ENCODE data around the gene SPATS2. TPM values are rescaled to one million over a fixed set of nuclear protein-coding genes. Genes with fewer than 3 reads are reported as not detected.

Gene SPATS2
- total and polyA plus RNA-seq, 2 donors (not counting 1 experiment from before 2014, with no cell fraction given) = 22.1 to 43.6 TPM

- Histone ChIP-seq H3K9me3 (ENCODE audit: control insufficient read depth, insufficient read depth, low read depth, low read length) (no peaks in the 10 kb centered on the region), H3K36me3 (ENCODE audit: control insufficient read depth, insufficient read depth, low read length) (no peaks in the 10 kb centered on the region), H4K20me1 (ENCODE audit: control insufficient read depth, extremely low read depth, insufficient read depth, low read length) (no peaks in the 10 kb centered on the region), H3K4me3 (replicated peaks in 1 of 4; ENCODE audit: control extremely low read depth in 1 of 4, insufficient read depth in 1 of 4, low read depth in 3 of 4, low read length in 4 of 4) (no peak overlapping the region), H3K9ac (ENCODE audit: insufficient read depth, low read length) (no peak overlapping the region), H3K27ac (ENCODE audit: insufficient read depth, low read length) (no peak overlapping the region), H2AFZ (ENCODE audit: low read length) (no peak overlapping the region), H3K79me2 (ENCODE audit: control insufficient read depth, insufficient read depth, low read length) (no peaks in the 10 kb centered on the region), H3K27me3 (ENCODE audit: control insufficient read depth, insufficient read depth, low read length) (no peaks in the 10 kb centered on the region), H3K4me1 (ENCODE audit: control insufficient read depth, extremely low read depth, insufficient read depth, low read length) (no peaks in the 10 kb centered on the region), H3K4me2 (ENCODE audit: extremely low read depth, insufficient read depth, low read length) (no peak overlapping the region)
- DNase-seq (ENCODE audit: low read depth in 2 of 2) = no peak
- TF ChIP-seq EZH2 (IDR thresholded peaks at IDR 0.05; ENCODE audit: low read length, missing control alignments) (no peak), CTCF (conservative IDR thresholded peaks at IDR 0.05 in 1 of 2, IDR thresholded peaks at IDR 0.05 in 1 of 2; ENCODE audit: low read depth in 1 of 2, low read length in 2 of 2) (no peak)
These were observed 50.3 kb downstream of the SPATS2 start for GRCh38 chr12:49417558-49417957.

DNA sequence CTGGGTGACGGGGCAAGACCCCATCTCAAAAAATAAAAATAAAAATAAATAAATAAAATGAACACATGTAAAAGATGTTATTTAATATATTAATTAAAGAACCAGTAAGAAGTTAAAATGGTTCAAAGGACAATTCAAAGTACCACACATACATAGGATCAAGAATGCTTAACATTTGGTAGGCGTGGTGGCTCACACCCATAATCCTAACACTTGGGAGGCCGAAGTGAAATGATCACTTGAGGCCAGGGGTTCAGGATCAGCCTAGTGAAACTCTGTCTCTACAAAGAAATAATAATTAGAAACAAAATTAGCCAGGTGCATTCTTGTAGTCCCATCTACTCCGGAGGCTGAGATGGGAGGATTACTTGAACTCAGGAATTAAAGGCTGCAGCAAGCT, 53.3 kb downstream of the SPATS2 start:
- H3K36me3 ChIP-seq (ENCODE audit: control insufficient read depth, insufficient read depth, low read length) = no peaks in the 10 kb centered on the region
- no peaks in the 10 kb centered on the region for H3K9me3 ChIP-seq (ENCODE audit: control insufficient read depth, insufficient read depth, low read depth, low read length)
- no peak overlapping the region for H3K27ac ChIP-seq (ENCODE audit: insufficient read depth, low read length)
- H3K79me2 ChIP-seq (ENCODE audit: control insufficient read depth, insufficient read depth, low read length) = no peaks in the 10 kb centered on the region
- no peaks in the 10 kb centered on the region for H4K20me1 ChIP-seq (ENCODE audit: control insufficient read depth, extremely low read depth, insufficient read depth, low read length)
- TF ChIP-seq CTCF (conservative IDR thresholded peaks at IDR 0.05 in 1 of 2, IDR thresholded peaks at IDR 0.05 in 1 of 2; ENCODE audit: low read depth in 1 of 2, low read length in 2 of 2) (no peak), EZH2 (IDR thresholded peaks at IDR 0.05; ENCODE audit: low read length, missing control alignments) (no peak)
- DNase-seq (ENCODE audit: low read depth in 2 of 2) = no peak
- no peak overlapping the region for H3K9ac ChIP-seq (ENCODE audit: insufficient read depth, low read length)
- H3K4me2 ChIP-seq (ENCODE audit: extremely low read depth, insufficient read depth, low read length) = no peak overlapping the region
- no peak overlapping the region for H3K4me3 ChIP-seq (replicated peaks in 1 of 4; ENCODE audit: control extremely low read depth in 1 of 4, insufficient read depth in 1 of 4, low read depth in 3 of 4, low read length in 4 of 4)
- no peak overlapping the region for H2AFZ ChIP-seq (ENCODE audit: low read length)
- no peaks in the 10 kb centered on the region for H3K27me3 ChIP-seq (ENCODE audit: control insufficient read depth, insufficient read depth, low read length)
- no peaks in the 10 kb centered on the region for H3K4me1 ChIP-seq (ENCODE audit: control insufficient read depth, extremely low read depth, insufficient read depth, low read length)

DNA sequence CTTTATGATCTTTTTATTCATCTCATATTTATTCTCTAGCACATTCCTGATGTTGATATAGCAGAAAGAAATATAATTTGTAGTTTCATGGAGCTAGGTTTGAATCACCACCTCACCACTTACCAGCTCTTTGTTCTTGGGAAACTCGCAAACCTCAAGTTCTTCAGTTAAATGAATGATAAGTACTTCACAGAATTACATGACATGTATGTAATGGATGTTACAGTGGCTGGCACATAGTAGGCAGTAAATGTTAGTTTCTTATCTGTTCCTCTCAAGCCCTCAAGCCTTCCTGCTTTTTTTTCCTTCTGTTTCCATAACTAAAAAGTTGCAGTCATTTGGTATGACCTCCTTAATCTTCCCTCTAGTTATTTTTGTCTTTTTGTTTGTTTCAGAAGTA, 54.9 kb downstream of the SPATS2 start:
- no peaks in the 10 kb centered on the region for H4K20me1 ChIP-seq (ENCODE audit: control insufficient read depth, extremely low read depth, insufficient read depth, low read length)

More for the DNA sequence above, 54.9 kb downstream of the SPATS2 start:
- DNase-seq (ENCODE audit: low read depth in 2 of 2) = no peak
- Histone ChIP-seq H3K4me1 (ENCODE audit: control insufficient read depth, extremely low read depth, insufficient read depth, low read length) (no peaks in the 10 kb centered on the region), H3K36me3 (ENCODE audit: control insufficient read depth, insufficient read depth, low read length) (no peaks in the 10 kb centered on the region), H3K9ac (ENCODE audit: insufficient read depth, low read length) (no peak overlapping the region), H3K4me3 (replicated peaks in 1 of 4; ENCODE audit: control extremely low read depth in 1 of 4, insufficient read depth in 1 of 4, low read depth in 3 of 4, low read length in 4 of 4) (no peak overlapping the region), H3K27me3 (ENCODE audit: control insufficient read depth, insufficient read depth, low read length) (no peaks in the 10 kb centered on the region), H3K27ac (ENCODE audit: insufficient read depth, low read length) (no peak overlapping the region), H3K4me2 (ENCODE audit: extremely low read depth, insufficient read depth, low read length) (no peak overlapping the region), H2AFZ (ENCODE audit: low read length) (no peak overlapping the region), H3K79me2 (ENCODE audit: control insufficient read depth, insufficient read depth, low read length) (no peaks in the 10 kb centered on the region), H3K9me3 (ENCODE audit: control insufficient read depth, insufficient read depth, low read depth, low read length) (no peaks in the 10 kb centered on the region)
- TF ChIP-seq EZH2 (IDR thresholded peaks at IDR 0.05; ENCODE audit: low read length, missing control alignments) (no peak), CTCF (conservative IDR thresholded peaks at IDR 0.05 in 1 of 2, IDR thresholded peaks at IDR 0.05 in 1 of 2; ENCODE audit: low read depth in 1 of 2, low read length in 2 of 2) (no peak)
